ENCODE results near the gene SAMD14.

DNA sequence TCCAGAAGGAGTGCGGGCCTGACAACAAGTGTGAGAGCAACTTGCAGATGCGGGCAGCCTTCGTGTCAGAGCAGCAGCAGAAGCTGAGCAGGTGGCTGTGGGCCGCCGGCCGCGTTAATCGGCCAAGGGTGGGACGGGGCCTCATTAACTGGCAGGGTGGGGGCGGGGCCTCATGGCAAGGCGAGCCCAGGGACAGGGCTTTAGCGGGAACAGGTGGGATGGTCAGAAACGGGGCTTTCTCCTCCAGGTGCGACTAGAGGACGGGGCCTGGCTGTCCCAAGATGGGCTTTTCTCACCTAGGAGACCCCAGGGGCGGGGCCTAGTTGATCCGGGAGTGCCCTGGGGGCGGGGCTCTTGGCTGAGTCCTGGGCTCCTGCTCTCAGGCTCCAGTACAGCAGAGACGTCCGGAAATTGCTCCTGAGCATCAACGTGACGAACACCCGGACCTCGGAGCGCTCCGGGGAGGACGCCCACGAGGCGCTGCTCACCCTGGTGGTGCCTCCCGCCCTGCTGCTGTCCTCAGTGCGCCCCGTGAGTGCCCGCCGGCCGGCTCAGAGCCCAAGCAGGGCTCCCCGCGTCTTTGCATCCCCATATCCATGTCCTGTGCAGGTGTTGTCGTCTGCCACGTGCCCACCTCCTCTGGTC is 53.2 kb downstream of the SAMD14 start:
- TF ChIP-seq, protein P1, sequence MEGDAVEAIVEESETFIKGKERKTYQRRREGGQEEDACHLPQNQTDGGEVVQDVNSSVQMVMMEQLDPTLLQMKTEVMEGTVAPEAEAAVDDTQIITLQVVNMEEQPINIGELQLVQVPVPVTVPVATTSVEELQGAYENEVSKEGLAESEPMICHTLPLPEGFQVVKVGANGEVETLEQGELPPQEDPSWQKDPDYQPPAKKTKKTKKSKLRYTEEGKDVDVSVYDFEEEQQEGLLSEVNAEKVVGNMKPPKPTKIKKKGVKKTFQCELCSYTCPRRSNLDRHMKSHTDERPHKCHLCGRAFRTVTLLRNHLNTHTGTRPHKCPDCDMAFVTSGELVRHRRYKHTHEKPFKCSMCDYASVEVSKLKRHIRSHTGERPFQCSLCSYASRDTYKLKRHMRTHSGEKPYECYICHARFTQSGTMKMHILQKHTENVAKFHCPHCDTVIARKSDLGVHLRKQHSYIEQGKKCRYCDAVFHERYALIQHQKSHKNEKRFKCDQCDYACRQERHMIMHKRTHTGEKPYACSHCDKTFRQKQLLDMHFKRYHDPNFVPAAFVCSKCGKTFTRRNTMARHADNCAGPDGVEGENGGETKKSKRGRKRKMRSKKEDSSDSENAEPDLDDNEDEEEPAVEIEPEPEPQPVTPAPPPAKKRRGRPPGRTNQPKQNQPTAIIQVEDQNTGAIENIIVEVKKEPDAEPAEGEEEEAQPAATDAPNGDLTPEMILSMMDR (conservative IDR thresholded peaks at IDR 0.05; ENCODE audit: low read length): no peak
- no peak for TF ChIP-seq EZH2phosphoT487 (IDR thresholded peaks at IDR 0.05; ENCODE audit: borderline replicate concordance, low read depth, low read length)

Measured in OCI-LY7 (cell line).